Dendritic cell treated with granulocyte-macrophage colony-stimulating factor and Interleukin-4, amounts not matched to agents 40 ng/mL and 50 ng/mL, for 4 days (primary cell): ENCODE measurements around the gene CCDC177.
"Not testable (repeated sequence)": the region's sequence is repeated elsewhere in the genome, so short reads cannot be mapped to it uniquely, and the experiment has no call there.

Source experiments
- H3K27ac Mint-ChIP-seq: one replicate; pipeline ENCODE4 v1.8.0; 2022; ENCODE audit warnings: mild to moderate bottlenecking, mixed read lengths
- H3K27me3 Mint-ChIP-seq: one replicate; pipeline ENCODE4 v1.8.0; 2022; ENCODE audit warnings: mild to moderate bottlenecking, mixed read lengths
- H3K36me3 Mint-ChIP-seq: one replicate; pipeline ENCODE4 v1.8.0; 2022; ENCODE audit warnings: low read depth, mixed read lengths
- H3K4me1 Mint-ChIP-seq: one replicate; pipeline ENCODE4 v1.8.0; 2022; ENCODE audit warnings: low read depth, mixed read lengths
- H3K4me3 Mint-ChIP-seq: one replicate; pipeline ENCODE4 v1.8.0; 2022; ENCODE audit warnings: mild to moderate bottlenecking, moderate library complexity, mixed read lengths
- H3K9me3 Mint-ChIP-seq: one replicate; pipeline ENCODE4 v1.8.0; 2022; ENCODE audit warnings: mixed read lengths
- intact Hi-C: fragments of 100-400 bp; cut with micrococcal nuclease; formaldehyde crosslinking; loops from one replicate; pipeline ENCODE4 v1.15.0; 2022

The CCDC177 gene

GRCh38 chr14:69611172-69612013, 36.7 kb upstream of the CCDC177 start, which contains the start of gene SUSD6:
Gene SUSD6, plus strand, starts transcription at chr14:69611596. Its CDS starts 46,997 bp downstream, at chr14:69658593.
- peak within 1 kb of the TSS; percentile 90 for H3K4me3 Mint-ChIP-seq
- no peaks in the 10 kb centered on the region for H3K27me3 Mint-ChIP-seq
- no peaks in the 10 kb centered on the region for H3K9me3 Mint-ChIP-seq
- intact Hi-C loops, result loop anchor here (2.0 to 5.0 kb wide), 2 partner anchors 101 to 155 kb away; partner anchors contain the start of gene SRSF5
- H3K4me1 Mint-ChIP-seq, result peaks cover 59% of the 10 kb centered on the region
- H3K27ac Mint-ChIP-seq, result peak within 1 kb of the TSS; percentile 91
- H3K36me3 Mint-ChIP-seq, result peaks cover 38% of the 10 kb centered on the region

DNA sequence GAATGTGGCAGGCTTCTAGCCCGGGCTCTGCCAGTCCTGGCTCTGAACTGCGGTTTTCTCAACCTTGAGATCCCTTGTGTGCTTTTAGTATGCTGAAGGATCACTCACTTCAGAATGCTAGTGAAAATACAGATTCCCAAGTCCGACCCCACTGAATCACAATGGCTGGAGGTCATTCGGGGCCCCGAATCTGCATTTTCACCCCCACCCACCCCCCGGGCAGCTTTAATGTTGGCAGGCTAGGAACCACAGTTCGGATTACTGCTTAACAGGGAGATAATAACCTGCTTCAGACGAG, 36.2 kb upstream of the CCDC177 start:
- Mint-ChIP-seq H3K27ac (peak overlapping the region; percentile 91), H3K4me3 (peak overlapping the region; percentile 55), H3K4me1 (peaks cover 59% of the 10 kb centered on the region), H3K36me3 (peaks cover 32% of the 10 kb centered on the region), H3K27me3 (no peaks in the 10 kb centered on the region), H3K9me3 (no peaks in the 10 kb centered on the region)
- intact Hi-C loops, result loop anchor here (2.0 to 5.0 kb wide), 2 partner anchors 101 to 156 kb away; partner anchors contain the start of gene SRSF5

DNA sequence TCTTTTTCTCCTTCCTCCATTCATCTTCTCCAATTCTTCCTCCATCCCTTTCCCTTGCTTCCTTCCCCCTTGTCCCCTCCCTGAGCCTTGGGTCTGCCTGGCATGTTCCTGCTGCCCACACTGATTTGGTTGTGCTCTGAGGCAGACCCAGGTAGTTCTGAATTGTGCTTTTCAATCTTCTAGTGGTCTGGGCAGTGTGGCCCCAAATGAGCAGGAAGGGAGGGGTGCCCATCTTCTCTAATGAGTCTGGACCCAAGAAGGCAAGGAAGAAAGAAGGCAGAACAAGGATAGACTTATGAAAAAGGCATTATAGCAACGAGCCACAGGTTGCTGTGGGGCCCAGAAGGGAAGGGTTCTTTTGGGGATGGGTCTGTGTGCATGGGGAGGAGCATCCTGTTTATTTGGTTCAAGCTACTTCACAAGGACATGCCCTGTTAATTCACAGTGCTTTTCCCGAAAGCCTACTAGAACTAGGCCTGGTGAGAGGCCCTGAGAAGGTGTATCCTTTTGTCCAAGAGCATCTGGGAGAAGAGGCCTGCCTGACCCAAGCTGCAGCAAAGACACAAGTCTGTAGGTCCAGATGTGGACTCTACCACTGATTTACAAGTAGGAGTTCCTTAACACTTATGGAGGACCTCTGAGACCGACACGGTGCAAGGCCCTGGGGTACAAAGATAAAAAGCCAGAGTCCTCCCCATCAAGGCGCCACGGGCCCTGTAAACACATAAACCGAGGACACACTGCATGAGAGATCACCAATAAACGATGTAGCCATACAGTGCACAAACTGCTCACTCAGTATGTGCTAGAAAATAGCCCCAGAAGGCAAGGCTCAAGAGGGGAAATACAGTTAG, 35.6 kb upstream of the CCDC177 start:
- H3K27me3 Mint-ChIP-seq, result no peaks in the 10 kb centered on the region
- H3K27ac Mint-ChIP-seq, result peak overlapping the region; percentile 91
- H3K36me3 Mint-ChIP-seq, result peaks cover 26% of the 10 kb centered on the region
- intact Hi-C loops, result loop anchor here (2.0 to 5.0 kb wide), 2 partner anchors 102 to 157 kb away; partner anchors contain the start of gene SRSF5
- peaks cover 58% of the 10 kb centered on the region for H3K4me1 Mint-ChIP-seq
- H3K4me3 Mint-ChIP-seq, result no peak overlapping the region
- H3K9me3 Mint-ChIP-seq, result no peaks in the 10 kb centered on the region

- H3K4me3 Mint-ChIP-seq, result no peak overlapping the region
- no peaks in the 10 kb centered on the region for H3K9me3 Mint-ChIP-seq
- H3K27me3 Mint-ChIP-seq, result no peaks in the 10 kb centered on the region
- no peaks in the 10 kb centered on the region for H3K36me3 Mint-ChIP-seq
- H3K4me1 Mint-ChIP-seq, result peaks cover 31% of the 10 kb centered on the region
- peak overlapping the region; percentile 41 for H3K27ac Mint-ChIP-seq
- intact Hi-C loops, result no loop called here
Observed at GRCh38 chr14:69606258-69607184, 31.9 kb upstream of the CCDC177 start.

DNA sequence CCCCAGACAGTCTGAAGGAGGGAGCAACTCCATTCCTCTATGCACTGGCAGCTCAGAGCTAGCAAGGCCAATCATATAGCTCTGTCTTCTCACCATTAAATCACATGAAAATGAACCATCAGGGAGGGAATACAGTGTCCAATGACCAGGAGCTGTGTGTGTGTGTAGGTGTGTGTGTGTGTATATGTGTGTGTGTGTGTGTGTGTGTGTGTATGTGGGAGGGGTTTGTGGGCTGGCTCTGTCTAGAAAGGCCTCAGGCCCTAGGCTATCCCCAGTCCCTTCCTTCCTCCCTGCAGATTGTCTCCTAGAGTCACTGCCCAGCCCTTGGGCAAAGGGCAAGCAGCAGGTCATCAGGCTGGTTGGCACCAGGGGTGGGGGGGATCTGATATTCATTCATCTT, 31.1 kb upstream of the CCDC177 start:
- peak overlapping the region; percentile 41 for H3K27ac Mint-ChIP-seq
- intact Hi-C loops, result no loop called here

GRCh38 chr14:69600304-69600891, 25.7 kb upstream of the CCDC177 start:
- no peak overlapping the region for H3K27ac Mint-ChIP-seq
- intact Hi-C loops, result no loop called here
- H3K36me3 Mint-ChIP-seq, result no peaks in the 10 kb centered on the region
- H3K4me1 Mint-ChIP-seq, result peaks cover 5% of the 10 kb centered on the region
- no peaks in the 10 kb centered on the region for H3K27me3 Mint-ChIP-seq
- H3K9me3 Mint-ChIP-seq, result no peaks in the 10 kb centered on the region
- no peak overlapping the region for H3K4me3 Mint-ChIP-seq

More for the DNA sequence above, 31.1 kb upstream of the CCDC177 start:
- H3K9me3 Mint-ChIP-seq, result no peaks in the 10 kb centered on the region
- no peaks in the 10 kb centered on the region for H3K36me3 Mint-ChIP-seq
- no peaks in the 10 kb centered on the region for H3K27me3 Mint-ChIP-seq
- H3K4me1 Mint-ChIP-seq, result peaks cover 30% of the 10 kb centered on the region
- no peak overlapping the region for H3K4me3 Mint-ChIP-seq

DNA sequence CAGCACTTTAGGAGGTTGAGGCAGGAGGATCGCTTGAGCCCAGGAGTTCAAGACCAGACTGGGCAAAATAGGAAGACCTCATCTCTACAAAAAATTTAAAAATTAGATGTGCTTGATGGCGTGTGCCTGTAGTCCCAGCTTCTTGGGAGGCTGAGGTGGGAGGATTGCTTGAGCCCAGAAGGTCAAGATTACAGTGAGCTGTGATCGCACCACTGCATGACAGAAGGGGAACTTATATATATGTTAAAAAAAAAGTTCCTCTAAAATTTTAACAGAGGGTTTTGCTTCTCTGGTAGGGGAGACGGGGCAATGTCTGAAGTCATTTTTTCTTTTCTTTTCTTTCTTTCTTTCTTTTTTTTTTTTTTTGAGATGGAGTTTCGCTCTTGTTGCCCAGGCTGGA, 24.8 kb upstream of the CCDC177 start:
- H3K36me3 Mint-ChIP-seq, H3K4me3 Mint-ChIP-seq, H3K27me3 Mint-ChIP-seq, H3K4me1 Mint-ChIP-seq, intact Hi-C loops, H3K27ac Mint-ChIP-seq, H3K9me3 Mint-ChIP-seq: not testable (repeated sequence)

- Mint-ChIP-seq H3K27ac (no peak overlapping the region), H3K4me3 (no peak overlapping the region), H3K27me3 (peaks cover 2% of the 10 kb centered on the region), H3K36me3 (no peaks in the 10 kb centered on the region), H3K4me1 (no peaks in the 10 kb centered on the region), H3K9me3 (no peaks in the 10 kb centered on the region)
- intact Hi-C loops, result no loop called here
Observed at GRCh38 chr14:69595336-69595735, 20.7 kb upstream of the CCDC177 start.

- H3K27me3 Mint-ChIP-seq, result peaks cover 2% of the 10 kb centered on the region
- H3K4me1 Mint-ChIP-seq, result no peaks in the 10 kb centered on the region
- no peaks in the 10 kb centered on the region for H3K9me3 Mint-ChIP-seq
- intact Hi-C loops, result no loop called here
- no peaks in the 10 kb centered on the region for H3K36me3 Mint-ChIP-seq
- no peak overlapping the region for H3K27ac Mint-ChIP-seq
- no peak overlapping the region for H3K4me3 Mint-ChIP-seq
Observed at GRCh38 chr14:69594846-69595245, 20.2 kb upstream of the CCDC177 start.

GRCh38 chr14:69593018-69593677, 18.5 kb upstream of the CCDC177 start:
- intact Hi-C loops, result no loop called here
- Mint-ChIP-seq H3K36me3 (no peaks in the 10 kb centered on the region), H3K27me3 (peaks cover 5% of the 10 kb centered on the region), H3K27ac (no peak overlapping the region), H3K9me3 (no peaks in the 10 kb centered on the region), H3K4me1 (peaks cover under 1% of the 10 kb centered on the region), H3K4me3 (no peak overlapping the region)

GRCh38 chr14:69591317-69591716, 16.6 kb upstream of the CCDC177 start:
- no peaks in the 10 kb centered on the region for H3K36me3 Mint-ChIP-seq
- no peaks in the 10 kb centered on the region for H3K9me3 Mint-ChIP-seq
- peaks cover 19% of the 10 kb centered on the region for H3K4me1 Mint-ChIP-seq
- peaks cover 10% of the 10 kb centered on the region for H3K27me3 Mint-ChIP-seq
- H3K4me3 Mint-ChIP-seq, result no peak overlapping the region
- intact Hi-C loops, result no loop called here
- no peak overlapping the region for H3K27ac Mint-ChIP-seq

DNA sequence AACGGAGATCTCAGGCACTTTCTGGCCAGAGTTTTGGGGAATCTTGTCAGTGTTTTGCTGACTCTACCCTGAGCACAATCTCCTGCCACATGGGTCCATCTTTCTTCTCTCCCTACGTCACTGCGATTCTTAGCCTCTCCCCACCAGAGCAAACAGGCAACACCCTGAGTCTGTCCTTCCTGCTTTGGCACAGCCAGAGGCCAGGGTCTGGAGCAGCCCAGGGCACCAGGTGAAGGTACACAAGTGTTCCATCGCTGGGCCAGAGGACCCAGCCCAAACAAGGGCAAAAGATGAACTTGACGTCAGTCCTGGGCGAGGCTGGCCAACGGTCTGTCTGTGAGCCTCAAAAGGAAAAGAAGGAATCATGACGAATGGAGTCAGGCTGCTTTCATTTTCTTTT, 12.7 kb upstream of the CCDC177 start:
- H3K27ac Mint-ChIP-seq, result no peak overlapping the region
- intact Hi-C loops, result loop anchor here (10.0 kb wide), 1 partner anchor 437 kb away; no protein-coding TSS in a partner anchor

More for the DNA sequence above, 12.7 kb upstream of the CCDC177 start:
- H3K27me3 Mint-ChIP-seq, result peaks cover 13% of the 10 kb centered on the region
- H3K9me3 Mint-ChIP-seq, result peaks cover 8% of the 10 kb centered on the region
- no peaks in the 10 kb centered on the region for H3K36me3 Mint-ChIP-seq
- H3K4me3 Mint-ChIP-seq, result no peak overlapping the region
- H3K4me1 Mint-ChIP-seq, result peaks cover 34% of the 10 kb centered on the region
